ENCODE measurements around the gene SLC11A2.

The SLC11A2 gene

DNA sequence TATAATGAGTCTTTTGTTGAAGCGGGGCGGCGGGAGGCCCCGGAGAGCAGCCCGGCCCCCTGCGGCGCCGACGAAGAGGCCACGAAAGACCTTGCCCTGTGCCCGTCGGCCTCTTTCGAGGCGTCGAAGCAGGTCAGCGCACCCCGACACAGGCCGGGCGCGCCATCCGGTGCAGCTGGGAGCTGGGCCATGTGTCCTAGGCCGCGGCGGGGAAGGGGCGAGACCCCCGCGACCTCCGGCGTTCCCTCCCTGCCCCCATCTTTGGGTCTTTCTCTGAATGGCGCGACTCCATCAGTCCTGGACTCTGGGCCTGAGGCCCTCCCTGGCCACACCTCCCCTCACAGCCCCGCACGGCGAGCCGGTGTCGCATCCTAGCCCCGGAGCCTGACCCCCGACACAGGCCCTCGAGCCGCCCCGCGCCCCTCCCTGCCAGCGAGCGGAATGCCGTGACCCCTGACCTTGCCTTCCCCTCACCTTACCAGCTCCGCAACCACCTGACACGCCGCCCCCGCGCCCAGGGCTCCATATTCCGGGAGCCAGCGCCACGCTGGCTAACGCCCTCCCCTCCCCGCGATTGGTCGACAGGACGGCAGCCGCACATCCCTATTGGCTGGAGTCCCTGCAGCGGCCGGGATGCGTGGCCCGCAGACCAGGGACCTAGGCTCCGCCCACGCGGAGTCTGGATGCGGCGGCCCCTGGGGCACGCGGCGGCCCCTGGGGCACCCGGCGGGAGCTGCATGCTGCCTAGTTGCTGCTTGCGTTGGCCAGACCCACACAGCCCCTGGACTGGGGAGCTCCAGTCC is at the start of gene SLC11A2:
TSS of gene SLC11A2 (minus strand) at position 549 of the 803 bp plus-strand sequence. CDS start 15,656 bp downstream, outside the sequence.
- peak; percentile 83 to 91 for DNase-seq (ENCODE audit: low read depth in 2 of 2)

DNA sequence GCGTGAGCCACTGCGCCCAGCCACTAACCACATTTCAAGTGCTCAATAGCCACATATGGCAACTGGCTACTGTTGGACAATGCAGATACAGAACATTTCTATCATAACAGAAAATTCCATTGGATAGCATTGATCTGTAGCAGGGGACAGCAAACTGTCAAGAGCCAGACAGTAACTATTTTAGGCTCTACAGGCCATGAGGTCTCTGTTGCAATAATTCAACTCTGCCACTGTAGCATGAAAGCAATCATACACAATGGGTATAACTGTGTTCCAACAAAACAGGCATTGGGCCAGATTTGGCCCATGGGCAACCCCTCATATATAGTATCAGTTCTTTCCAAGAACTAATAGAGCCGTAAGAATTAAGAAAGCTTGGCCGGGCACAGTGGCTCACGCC is 49.2 kb upstream of the SLC11A2 start:
- no peak for DNase-seq (ENCODE audit: low read depth in 2 of 2)

DNA sequence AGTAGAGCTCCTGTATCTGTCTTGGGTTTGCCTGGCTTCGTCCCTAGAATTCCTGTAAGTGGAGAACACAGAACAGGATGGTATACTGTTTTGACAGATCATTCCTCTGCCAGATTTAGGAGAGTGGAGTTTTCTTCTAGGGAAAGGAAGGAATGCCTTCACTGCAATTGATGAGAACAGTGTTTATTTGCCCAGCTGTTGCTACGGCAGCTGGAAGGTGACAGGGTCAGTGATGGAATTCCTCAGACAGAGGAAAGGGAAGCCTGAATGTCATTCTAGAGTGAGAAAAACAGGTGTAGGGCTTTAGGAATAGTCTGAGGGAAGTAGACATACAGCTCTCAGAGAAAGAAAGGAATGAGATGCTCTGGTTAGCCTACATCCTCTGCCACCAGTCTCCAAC is 45.5 kb upstream of the SLC11A2 start:
- no peak for DNase-seq (ENCODE audit: low read depth in 2 of 2)

DNA sequence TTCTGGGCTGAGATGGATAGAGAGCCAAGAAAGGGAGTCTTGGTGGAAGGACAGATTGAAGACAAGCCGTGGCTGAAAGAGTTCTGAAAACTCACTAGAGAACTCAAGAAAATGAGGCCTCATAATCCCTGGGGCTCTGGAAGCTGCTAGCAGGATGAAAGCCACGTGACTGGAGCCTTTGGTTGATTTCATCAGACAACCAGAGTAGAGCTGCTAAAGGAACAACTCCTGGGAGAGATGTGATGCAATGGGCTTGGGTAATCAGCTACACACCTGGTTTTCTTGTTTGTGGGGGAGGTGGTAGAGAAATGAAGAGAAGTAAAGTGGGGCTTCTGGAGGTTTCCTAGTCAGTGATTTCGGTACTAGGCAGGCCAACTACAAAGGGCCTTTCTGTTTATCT is 43.8 kb upstream of the SLC11A2 start:
- no peak for DNase-seq (ENCODE audit: low read depth in 2 of 2)

DNA sequence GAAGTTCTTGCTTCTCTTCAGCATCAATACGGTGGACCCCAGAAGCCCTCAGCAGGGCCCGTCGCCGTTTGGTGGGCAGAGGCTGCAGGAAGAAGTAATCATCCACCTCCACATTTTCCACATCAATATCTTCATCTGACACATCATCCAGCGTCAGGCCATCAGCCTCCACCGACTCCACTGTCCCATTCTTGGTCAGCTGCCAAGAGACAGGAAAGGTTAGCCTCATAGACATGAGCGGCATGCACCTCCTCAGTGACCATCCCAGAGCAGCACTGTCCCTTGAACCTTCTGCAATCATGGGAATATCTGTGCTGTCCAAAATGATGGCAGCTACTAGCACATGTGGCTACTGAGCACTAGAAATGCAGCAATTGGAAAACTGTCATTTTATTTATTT is 41.6 kb upstream of the SLC11A2 start:
- no peak for DNase-seq (ENCODE audit: low read depth in 2 of 2)

DNA sequence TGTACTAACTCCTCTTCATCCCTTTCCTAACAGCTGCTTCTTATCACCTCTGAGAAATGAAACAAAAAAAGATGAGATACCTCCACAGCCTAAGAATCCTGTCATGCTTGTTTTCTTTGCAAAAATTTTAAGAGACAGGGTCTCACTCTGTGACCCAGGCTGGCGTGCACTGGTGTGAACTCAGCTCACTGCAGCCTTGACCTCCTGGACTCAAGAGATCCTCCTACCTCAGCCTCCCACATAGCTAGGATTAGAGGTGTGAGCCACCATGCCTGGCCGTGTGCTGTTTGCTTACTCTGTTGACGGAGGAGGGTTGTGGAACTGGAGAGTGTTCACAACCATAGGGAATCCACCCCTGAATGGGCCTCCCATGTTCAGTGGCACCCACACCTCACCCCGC is 41.0 kb upstream of the SLC11A2 start:
- DNase-seq (ENCODE audit: low read depth in 2 of 2) = no peak

DNA sequence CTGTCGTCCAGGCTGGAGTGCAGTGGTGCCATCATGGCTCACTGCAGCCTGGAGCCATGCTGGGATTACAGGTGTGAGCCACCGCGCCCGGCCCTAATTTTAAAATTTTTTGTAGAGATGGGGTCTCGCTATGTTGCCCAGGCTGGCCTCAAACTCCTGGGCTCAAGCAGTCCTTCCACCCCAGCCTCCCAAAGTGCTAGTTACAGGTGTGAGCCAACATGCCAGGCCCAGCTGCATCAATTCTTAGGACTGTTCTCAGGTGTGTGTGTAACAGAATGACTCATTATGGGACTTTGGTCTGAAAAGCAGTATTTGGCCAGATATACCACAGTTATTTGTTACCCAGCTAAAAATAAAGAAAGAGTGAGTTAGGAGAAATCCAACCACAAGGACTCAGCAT is 39.3 kb upstream of the SLC11A2 start:
- no peak for DNase-seq (ENCODE audit: low read depth in 2 of 2)

DNA sequence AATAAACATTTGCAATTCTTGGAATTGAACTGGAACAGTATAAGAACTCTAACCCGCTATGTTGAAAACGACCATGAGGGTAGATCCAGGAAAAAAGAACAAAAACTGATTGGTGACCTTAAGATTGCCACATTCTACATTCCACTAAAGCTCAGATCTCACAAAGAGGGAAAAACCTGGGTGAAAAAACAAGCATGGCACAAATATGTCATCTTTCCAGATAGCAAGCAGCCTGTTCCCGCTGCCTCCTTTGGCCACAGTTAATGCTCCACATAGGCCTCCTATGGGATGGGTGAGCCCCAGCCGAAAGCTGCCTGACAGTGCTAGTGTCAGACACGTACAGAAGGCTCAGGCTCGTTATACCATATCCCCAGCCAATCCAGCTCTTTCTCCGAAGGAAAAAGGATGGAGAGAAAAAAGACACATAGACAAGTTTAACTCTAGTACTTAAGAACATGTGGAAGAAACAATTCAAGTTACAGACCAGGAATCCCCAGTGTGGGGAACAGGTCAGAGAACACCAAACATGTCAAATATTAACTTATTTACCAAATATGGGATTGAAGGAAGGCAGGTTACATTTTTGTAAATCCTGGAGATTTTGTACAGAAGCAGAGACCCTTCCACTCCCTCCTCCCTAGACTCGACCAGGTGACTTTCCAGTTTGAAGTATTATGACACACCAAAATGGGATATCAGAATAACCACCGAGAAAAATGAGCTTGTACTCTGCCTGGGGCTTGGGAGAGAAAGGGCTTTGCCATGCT is 36.6 kb upstream of the SLC11A2 start:
- no peak for DNase-seq (ENCODE audit: low read depth in 2 of 2)

DNA sequence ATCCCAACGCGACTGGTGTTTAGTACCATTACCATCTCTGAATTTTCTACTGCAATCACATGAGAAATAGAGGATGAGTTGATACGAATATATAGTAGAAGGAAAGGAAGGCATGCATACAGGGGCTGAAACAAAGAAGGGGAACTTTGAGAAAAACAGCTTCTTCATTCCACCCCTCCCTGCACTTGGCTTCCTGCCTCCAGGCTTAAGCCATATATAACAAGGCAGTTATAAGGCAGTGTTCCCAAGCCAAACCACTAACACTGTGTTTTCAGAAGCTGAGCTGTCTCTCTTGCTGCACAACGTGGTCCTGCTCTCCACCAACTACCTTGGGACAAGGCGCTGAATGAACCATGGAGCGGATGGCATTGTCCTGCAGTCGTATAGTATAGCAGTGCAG is 32.9 kb upstream of the SLC11A2 start:
- no peak for DNase-seq (ENCODE audit: low read depth in 2 of 2)

DNA sequence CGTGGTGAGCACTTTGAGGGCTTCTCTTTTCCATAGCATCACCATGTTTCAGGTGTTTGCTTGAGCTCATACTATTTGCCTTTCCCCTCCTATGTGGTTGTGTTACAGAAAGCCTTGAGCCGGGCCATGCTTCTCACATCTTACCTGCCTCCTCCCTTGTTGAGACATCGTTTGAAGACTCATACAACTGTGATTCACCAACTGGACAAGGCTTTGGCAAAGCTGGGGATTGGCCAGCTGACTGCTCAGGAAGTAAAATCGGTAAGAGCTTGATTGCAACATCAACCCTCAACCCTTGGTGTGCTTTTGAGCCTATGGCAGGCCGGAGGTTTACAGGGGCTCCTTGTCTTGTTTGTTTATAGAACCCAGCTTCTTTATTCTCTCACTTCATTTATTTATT is 30.1 kb upstream of the SLC11A2 start:
- DNase-seq (ENCODE audit: low read depth in 2 of 2) = no peak

DNA sequence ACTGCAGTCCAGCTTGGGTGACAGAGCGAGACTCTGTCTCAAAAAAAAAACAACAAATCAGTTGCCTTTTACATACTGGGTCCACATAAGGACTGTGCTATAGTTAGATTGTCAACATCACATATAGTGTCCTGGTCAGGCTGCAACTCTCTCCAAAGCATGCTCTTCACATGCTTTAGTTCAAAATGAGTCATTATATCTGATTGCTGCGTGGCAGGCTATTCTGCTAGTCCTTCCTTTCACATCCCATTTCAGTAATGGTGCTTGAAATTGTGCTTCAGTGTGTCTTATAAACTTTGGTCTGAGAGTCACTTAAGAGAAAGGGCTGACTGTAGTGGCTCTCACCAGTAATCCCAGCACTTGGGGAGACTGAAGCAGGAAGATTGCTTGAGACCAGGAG is 28.9 kb upstream of the SLC11A2 start:
- DNase-seq (ENCODE audit: low read depth in 2 of 2) = no peak

DNA sequence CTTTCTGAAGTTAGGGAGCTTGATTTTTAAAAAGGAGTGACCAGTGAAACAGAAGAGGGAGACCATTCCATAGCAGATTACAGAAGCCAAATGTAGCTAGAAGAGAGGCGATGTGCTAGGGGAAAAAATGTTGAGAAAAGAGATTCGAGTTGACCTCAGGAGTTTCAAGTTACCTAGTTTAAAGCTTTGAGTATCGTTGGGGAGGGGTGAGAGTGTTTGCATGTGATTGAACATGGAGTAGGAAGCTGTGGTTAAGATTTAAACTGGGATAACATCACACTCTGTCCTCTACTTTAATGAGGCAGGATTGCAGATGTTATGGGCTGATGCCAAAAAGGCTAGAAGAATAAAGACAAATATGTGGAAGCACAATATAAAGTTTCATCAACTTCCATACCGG is 25.6 kb upstream of the SLC11A2 start:
- no peak for DNase-seq (ENCODE audit: low read depth in 2 of 2)

DNA sequence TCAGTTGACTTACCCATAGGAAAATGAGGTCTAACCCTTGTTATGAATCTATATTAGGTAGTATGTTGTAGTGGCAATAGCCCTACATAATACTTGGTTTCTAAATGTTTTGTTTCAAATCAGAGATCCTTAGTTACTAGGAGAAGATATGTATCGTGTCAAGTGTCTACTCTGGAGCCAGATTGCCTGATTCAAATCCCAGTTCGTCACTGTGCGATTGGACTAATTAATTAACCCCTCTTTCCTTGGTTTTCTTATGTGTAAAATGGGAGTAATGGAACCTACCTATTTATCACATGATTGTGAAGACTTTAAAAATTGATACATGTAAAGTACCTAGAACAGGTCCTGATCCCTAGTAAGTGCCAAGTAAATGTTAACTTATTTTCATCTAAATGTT is 23.3 kb upstream of the SLC11A2 start:
- no peak for DNase-seq (ENCODE audit: low read depth in 2 of 2)

DNA sequence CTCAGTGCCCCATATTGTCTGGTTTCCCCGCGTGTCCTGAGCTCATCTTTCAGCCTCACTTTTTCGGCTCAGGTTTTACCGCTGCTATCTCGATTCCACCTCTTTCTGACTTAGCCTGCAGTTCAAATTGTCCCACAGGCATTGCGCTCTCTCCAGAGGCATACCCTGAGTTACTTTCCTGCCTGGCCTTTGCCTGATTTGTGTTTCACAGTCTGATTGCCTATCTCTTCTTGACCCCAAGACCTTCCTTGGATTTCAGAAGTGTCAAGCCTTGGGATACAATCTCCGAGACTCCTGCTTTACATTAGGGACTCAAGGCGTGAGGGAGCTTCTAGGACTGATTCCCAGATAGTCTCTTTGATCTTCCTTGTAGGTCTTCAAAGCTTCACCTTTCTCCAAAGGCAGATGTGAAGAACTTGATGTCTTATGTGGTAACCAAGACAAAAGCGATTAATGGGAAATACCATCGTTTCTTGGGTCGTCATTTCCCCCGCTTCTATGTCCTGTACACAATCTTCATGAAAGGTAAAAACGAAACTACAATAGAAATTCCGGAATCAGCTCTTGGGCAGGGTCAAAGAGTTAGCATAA is 22.6 kb upstream of the SLC11A2 start:
- DNase-seq (ENCODE audit: low read depth in 2 of 2) = no peak

DNA sequence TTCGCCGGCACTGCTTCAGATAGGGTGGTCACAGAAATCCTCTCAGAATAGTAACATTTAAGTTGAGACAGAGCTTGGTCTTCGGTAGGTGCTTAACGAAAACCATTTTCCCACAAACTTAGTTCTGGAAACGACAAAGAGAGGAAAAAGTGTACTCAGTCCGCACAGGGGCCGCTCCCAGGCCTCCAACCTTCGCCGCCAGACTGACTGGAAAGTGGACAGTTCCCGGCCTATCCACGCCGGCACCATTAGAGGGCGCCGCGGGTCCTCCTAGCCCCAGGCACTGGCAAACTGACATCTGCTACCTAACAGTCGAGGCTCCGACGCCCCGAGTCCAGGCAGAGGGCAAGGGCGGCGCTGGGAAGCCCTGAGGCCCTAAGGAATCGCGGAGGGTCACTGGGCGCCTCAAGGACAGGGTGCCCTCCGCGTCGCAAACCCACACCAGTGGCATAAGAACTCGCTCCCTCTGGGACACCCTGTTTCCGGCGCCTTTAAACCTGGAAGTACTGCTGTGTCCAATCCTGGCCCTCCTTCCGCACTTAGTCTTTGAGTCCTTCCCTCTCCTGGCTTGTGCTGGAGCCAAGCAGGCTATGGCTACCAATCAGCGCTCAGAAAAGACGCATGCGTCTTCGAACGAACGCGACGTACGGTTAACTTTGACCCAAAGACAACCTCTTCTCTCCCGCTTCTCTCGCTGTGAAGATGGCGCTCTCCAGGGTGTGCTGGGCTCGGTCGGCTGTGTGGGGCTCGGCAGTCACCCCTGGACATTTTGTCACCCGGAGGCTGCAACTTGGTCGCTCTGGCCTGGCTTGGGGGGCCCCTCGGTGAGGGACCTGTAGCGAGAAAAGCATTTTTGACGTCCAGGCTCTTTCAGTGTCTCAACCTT is 21.7 kb upstream of the SLC11A2 start, which contains the start of gene LETMD1:
TSS of gene LETMD1 (plus strand) at position 673 of the 886 bp plus-strand sequence. CDS start at position 703, 30 bp downstream.
- peak; percentile 81 to 84 for DNase-seq (ENCODE audit: low read depth in 2 of 2)

DNA sequence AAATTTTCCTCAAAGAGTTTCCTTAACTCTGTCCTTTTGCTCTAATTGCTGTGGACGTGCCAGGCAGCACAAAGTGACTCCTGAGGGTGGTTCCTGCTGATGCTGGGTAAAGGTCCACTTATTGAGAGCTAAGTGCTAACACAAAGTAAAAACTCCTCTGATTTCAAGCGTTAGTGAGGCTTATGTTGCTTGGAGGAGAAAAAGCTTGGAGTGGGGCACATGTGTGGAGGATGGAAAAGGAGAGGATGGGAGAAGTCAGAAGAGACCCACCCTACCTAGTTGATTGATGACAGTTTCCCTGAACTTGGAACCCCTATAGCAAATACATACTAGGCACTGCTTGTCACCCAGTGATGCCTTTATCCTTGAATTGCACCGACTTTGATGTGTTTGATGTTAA is 10.1 kb upstream of the SLC11A2 start:
- no peak for DNase-seq (ENCODE audit: low read depth in 2 of 2)

DNA sequence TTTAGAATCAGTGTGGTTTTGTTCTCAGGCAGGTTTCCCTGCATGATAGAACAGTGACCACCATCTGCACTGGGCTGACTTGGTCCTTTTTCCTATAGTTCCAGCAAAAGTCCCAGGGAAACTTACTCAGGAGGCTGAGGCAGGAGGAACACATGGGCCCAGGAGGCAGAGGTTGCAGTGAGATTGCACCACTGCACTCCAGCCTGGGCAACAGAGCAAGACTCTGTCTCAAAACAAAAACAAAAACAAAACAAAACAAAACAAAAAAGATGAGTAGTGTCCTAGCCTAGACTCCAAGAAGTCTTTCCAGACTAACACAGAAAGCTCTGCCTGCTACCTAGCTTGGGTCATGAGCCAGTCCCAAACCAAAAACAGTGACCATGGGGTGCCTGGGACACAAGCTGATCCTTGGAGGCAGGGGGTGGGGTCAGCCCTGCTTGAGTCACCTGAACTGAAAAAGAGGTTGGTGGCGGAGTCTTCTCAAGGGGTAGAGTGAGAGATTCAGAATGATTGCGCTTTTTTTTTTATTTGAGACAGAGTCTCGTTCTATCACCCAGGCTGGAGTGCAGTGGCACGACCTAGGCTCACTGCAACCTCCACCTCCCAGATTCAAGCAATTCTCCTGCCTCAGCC is 7.4 kb upstream of the SLC11A2 start:
- no peak for DNase-seq (ENCODE audit: low read depth in 2 of 2)

DNA sequence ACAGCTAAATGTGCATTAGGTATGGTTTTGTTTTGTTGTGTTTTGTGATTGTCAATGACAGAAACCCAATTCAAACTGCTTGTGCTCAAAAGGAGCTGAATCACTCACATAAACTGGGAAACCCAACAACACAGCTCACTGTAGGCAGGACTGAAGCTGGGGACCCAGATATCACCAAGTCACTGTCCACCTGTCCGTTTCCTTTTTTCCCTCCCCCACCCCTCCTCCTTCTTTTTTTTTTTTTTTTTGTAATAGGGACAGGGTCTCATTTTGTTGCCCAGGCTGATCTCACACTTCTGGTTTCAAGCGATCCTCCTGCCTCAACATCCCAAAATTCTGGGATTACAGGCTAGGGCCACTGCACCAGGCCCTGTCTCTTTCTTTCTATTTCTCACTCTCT is 6.9 kb upstream of the SLC11A2 start:
- DNase-seq (ENCODE audit: low read depth in 2 of 2) = no peak

DNA sequence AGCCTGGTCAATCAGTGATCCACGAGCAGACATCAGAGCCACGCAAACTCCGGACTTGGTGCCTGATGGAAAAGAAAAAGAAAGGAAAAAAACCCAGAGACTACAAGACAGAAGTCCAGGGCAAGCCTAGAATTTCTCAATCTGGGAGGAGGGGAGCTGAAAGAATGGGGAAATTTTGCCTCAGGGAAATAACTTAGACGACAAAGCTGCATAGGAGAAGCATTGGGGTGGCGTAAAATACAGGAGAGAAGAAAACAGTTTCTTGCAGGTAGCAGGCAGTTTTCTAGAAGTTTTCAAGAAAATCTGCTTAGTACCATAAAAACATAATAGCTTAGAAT is 2.6 kb upstream of the SLC11A2 start:
- no peak for DNase-seq (ENCODE audit: low read depth in 2 of 2)

DNA sequence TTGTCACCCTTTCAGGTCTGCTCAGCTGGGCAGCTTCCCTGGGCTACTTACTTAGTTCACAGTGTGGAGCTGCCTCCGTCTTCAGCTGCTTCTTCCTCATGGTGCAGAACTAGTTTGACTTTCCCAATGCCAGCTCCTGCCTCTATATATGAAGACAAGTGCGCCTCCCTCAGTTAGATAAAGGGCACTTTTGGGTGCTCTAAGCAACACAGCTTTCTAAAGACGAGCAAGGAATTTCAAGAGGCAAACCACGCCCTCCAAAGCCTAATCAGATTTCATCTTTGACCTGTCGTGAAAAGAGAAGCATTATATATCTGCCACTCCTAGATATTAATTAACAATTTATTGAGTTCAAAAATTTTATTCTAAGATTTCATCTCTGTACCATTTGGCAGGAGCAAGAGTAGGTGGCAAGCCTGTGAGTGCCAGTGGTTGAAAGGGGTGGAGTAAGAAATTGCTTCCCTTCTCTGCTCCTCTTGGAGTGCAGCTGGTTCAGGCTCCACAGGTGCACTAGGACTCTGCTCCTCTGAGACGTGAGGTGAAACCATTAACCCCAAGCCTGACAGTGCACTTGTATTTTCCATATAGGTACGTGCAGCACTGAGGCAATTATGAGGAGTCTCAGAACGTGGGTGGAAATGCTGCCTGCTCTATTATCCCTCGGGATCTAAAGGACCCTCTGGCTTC is 2.1 kb upstream of the SLC11A2 start:
- DNase-seq (ENCODE audit: low read depth in 2 of 2) = no peak

DNA sequence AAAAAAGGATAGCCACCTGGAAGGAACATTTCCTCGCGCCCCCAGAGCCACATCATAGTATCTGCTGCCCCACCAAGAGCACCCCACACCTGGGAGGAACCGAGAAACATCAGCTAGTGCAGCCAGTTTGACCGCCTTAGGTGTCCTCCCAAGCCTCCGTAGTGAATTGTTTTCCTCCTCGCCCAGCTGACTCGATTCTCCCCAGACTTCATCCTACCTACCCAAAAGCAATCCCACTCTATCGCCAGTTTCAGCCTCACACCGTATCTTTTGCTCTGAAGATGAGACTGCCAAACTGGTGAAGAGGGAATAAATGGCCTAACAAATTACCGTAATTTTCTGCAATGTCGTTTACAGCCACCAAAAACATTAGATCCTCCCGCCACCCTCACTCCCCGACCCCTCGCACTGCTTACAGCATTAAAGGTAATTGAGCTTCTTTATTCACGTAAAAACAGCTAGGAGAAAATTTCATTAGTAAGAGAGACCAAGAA is 1.2 kb upstream of the SLC11A2 start:
- DNase-seq (ENCODE audit: low read depth in 2 of 2) = no peak
